ENCODE data around the gene SMAD6.

SMAD6 gene

DNA sequence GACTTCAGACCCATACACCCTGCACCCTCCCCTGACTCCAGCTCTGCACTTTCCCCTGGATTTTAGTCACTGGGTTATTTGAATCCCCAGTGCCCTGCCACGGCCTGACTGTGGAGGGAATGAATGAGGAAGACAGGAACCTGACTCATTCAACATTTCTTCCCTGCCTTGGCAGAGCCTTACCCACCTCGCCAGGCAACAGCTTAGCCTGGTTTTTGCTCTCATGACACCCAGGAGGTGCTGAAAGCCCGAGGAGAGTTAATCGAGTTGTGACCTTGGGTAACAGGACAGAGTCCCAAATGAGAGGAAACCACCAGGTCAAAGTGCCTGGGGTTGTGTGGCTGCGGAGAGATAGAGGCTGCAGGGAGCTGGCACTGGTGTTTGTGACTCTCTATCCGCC is 128.3 kb downstream of the SMAD6 start:
- Histone ChIP-seq H3K4me3 (IDR thresholded peaks at IDR 0.05; ENCODE audit: insufficient read depth, low read depth, low read length) (no peak overlapping the region), H3K27me3 (ENCODE audit: insufficient read depth, low read depth) (no peaks in the 10 kb centered on the region), H3K36me3 (ENCODE audit: insufficient read depth) (no peaks in the 10 kb centered on the region), H2AFZ (ENCODE audit: low read depth) (no peak overlapping the region), H3K4me2 (no peak overlapping the region), H3K79me2 (ENCODE audit: insufficient read depth, low read depth) (no peaks in the 10 kb centered on the region), H4K20me1 (ENCODE audit: insufficient read depth) (no peaks in the 10 kb centered on the region), H3K9ac (no peak overlapping the region), H3K4me1 (ENCODE audit: low read depth, poor library complexity, severe bottlenecking) (no peaks in the 10 kb centered on the region), H3K27ac (no peak overlapping the region)
- TF ChIP-seq, protein P1, sequence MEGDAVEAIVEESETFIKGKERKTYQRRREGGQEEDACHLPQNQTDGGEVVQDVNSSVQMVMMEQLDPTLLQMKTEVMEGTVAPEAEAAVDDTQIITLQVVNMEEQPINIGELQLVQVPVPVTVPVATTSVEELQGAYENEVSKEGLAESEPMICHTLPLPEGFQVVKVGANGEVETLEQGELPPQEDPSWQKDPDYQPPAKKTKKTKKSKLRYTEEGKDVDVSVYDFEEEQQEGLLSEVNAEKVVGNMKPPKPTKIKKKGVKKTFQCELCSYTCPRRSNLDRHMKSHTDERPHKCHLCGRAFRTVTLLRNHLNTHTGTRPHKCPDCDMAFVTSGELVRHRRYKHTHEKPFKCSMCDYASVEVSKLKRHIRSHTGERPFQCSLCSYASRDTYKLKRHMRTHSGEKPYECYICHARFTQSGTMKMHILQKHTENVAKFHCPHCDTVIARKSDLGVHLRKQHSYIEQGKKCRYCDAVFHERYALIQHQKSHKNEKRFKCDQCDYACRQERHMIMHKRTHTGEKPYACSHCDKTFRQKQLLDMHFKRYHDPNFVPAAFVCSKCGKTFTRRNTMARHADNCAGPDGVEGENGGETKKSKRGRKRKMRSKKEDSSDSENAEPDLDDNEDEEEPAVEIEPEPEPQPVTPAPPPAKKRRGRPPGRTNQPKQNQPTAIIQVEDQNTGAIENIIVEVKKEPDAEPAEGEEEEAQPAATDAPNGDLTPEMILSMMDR (conservative IDR thresholded peaks at IDR 0.05; ENCODE audit: low read depth, low read length): no peak

DNA sequence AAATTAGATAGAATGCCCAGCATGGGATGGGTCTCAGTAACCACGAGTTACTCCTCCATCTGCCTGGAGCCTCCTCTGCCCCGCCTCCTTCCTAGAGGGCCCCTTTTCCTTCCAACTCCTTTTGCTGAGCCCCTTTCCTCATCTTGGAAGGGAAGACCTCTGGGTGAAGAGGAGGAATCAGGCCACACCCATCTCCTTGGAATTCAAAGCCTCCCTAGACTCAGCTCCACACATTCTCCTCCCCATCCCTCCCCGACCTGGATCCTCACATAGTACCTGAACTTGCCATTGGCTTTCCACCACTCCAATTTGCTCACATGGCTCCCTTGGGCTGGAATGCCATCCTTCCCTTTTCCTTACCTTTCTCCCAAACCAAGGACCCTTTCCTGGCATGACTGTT is 128.8 kb downstream of the SMAD6 start:
- no peak overlapping the region for H3K27ac ChIP-seq
- H3K9ac ChIP-seq: no peak overlapping the region
- H3K79me2 ChIP-seq (ENCODE audit: insufficient read depth, low read depth): no peaks in the 10 kb centered on the region
- no peaks in the 10 kb centered on the region for H4K20me1 ChIP-seq (ENCODE audit: insufficient read depth)
- H3K36me3 ChIP-seq (ENCODE audit: insufficient read depth): no peaks in the 10 kb centered on the region
- no peak overlapping the region for H3K4me3 ChIP-seq (IDR thresholded peaks at IDR 0.05; ENCODE audit: insufficient read depth, low read depth, low read length)
- TF ChIP-seq, protein P1 (conservative IDR thresholded peaks at IDR 0.05; ENCODE audit: low read depth, low read length): no peak
- H3K4me1 ChIP-seq (ENCODE audit: low read depth, poor library complexity, severe bottlenecking): no peaks in the 10 kb centered on the region
- H2AFZ ChIP-seq (ENCODE audit: low read depth): no peak overlapping the region
- H3K4me2 ChIP-seq: no peak overlapping the region
- no peaks in the 10 kb centered on the region for H3K27me3 ChIP-seq (ENCODE audit: insufficient read depth, low read depth)

DNA sequence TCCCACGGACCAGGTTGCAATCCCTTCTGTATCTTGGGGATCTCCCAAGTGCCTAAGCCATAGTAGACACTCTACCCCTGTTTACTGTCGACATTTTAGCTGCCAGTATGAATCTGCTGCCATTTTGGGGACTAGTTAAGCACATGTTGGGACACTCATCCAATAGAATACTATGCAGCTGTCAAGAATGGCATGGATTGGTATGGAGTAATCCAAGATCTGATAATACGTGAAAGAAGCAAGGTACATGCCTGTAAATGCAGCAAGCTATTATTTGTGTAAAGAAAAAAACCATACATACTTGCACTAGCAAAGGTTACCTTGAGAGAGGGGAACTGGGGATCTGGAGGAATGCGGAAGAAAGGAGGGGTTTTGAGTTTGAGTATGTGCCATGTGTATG is 129.3 kb downstream of the SMAD6 start:
- Histone ChIP-seq H3K4me1 (ENCODE audit: low read depth, poor library complexity, severe bottlenecking) (no peaks in the 10 kb centered on the region), H3K27me3 (ENCODE audit: insufficient read depth, low read depth) (no peaks in the 10 kb centered on the region), H3K9ac (no peak overlapping the region), H3K4me3 (IDR thresholded peaks at IDR 0.05; ENCODE audit: insufficient read depth, low read depth, low read length) (no peak overlapping the region), H2AFZ (ENCODE audit: low read depth) (no peak overlapping the region), H4K20me1 (ENCODE audit: insufficient read depth) (no peaks in the 10 kb centered on the region), H3K4me2 (no peak overlapping the region), H3K79me2 (ENCODE audit: insufficient read depth, low read depth) (no peaks in the 10 kb centered on the region), H3K27ac (no peak overlapping the region), H3K36me3 (ENCODE audit: insufficient read depth) (no peaks in the 10 kb centered on the region)
- TF ChIP-seq, protein P1 (conservative IDR thresholded peaks at IDR 0.05; ENCODE audit: low read depth, low read length): no peak

DNA sequence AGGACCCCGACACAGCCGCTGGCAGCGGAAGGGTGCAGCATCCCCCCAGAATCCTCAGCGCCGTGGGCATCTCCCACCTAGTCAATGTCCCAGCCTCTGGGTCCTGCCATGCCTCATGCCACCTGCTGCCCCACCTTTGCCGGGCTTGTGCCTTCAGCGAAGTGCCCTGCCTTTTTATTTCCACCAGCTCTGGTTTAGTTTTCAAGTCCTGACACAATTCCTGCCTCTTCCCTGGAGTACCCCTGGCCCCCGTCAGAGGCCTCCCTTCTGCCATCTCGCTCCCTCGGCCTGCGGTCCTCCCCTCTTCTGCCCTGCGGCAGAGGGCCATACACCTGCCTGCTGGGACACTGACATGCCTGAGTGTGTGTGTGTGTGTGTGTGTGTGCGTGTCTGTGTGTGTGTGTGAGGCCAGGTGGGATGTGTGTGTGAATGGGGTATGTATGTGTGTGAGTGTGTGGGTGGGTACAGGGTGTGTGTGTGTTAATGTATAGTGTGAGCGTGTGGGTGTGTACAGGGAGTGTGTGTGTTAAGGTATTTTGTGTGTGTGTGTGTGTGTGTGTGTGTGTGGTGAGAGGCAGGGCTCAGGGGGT is 129.9 kb downstream of the SMAD6 start:
- no peak overlapping the region for H3K9ac ChIP-seq
- no peaks in the 10 kb centered on the region for H3K4me1 ChIP-seq (ENCODE audit: low read depth, poor library complexity, severe bottlenecking)
- H2AFZ ChIP-seq (ENCODE audit: low read depth): no peak overlapping the region
- no peaks in the 10 kb centered on the region for H3K27me3 ChIP-seq (ENCODE audit: insufficient read depth, low read depth)
- no peaks in the 10 kb centered on the region for H4K20me1 ChIP-seq (ENCODE audit: insufficient read depth)
- no peaks in the 10 kb centered on the region for H3K79me2 ChIP-seq (ENCODE audit: insufficient read depth, low read depth)
- H3K4me3 ChIP-seq (IDR thresholded peaks at IDR 0.05; ENCODE audit: insufficient read depth, low read depth, low read length): no peak overlapping the region
- H3K27ac ChIP-seq: no peak overlapping the region
- no peaks in the 10 kb centered on the region for H3K36me3 ChIP-seq (ENCODE audit: insufficient read depth)
- no peak overlapping the region for H3K4me2 ChIP-seq
- TF ChIP-seq, protein P1 (conservative IDR thresholded peaks at IDR 0.05; ENCODE audit: low read depth, low read length): no peak

Data from KMS-11 (cell line).